Calu3 (cell line): Measurements from ENCODE around the gene ANTXR2. TPM values are rescaled to one million over a fixed set of nuclear protein-coding genes. Genes with fewer than 3 reads are reported as not detected.

Experiments used
- BruUV-seq: library from RNA; stranded (reverse); fragments of 400-500 nt; replicated peaks from 2 replicates; lab custom pipeline; 2021; lab: Mats Ljungman, UMichigan
- CTCF ChIA-PET: fragments of 300-600 bp; sonication (Branson Sonifier 250); formaldehyde crosslinking; loops from one replicate; lab custom pipeline; 2022; ENCODE audit warnings: antibody characterized with exemption; lab: Charles Lee
- DNase-seq: peaks from one replicate; pipeline ENCODE4 v3.0.0; 2022
- H3K27ac Mint-ChIP-seq: one replicate; pipeline ENCODE4 v1.8.0; 2022; ENCODE audit warnings: mixed read lengths; ENCODE audit not compliant: unreplicated experiment
- H3K27me3 Mint-ChIP-seq: one replicate; pipeline ENCODE4 v1.8.0; 2022; ENCODE audit warnings: mixed read lengths; ENCODE audit not compliant: unreplicated experiment
- H3K36me3 Mint-ChIP-seq: one replicate; pipeline ENCODE4 v1.8.0; 2022; ENCODE audit warnings: mild to moderate bottlenecking, moderate library complexity, mixed read lengths; ENCODE audit not compliant: insufficient read depth, unreplicated experiment
- H3K4me1 Mint-ChIP-seq: one replicate; pipeline ENCODE4 v1.8.0; 2022; ENCODE audit warnings: mild to moderate bottlenecking, low read depth, mixed read lengths; ENCODE audit not compliant: unreplicated experiment
- H3K4me3 Mint-ChIP-seq: one replicate; pipeline ENCODE4 v1.8.0; 2022; ENCODE audit warnings: mild to moderate bottlenecking, low read depth, moderate library complexity, mixed read lengths; ENCODE audit not compliant: unreplicated experiment
- H3K9me3 Mint-ChIP-seq: one replicate; pipeline ENCODE4 v1.8.0; 2022; ENCODE audit warnings: low read depth, mixed read lengths; ENCODE audit not compliant: unreplicated experiment
- CTCF ChIP-seq: fragments of 200-600 bp; IDR thresholded peaks from one replicate; pipeline ENCODE4 v1.8.0; 2022; ENCODE audit warnings: antibody characterized with exemption; ENCODE audit not compliant: unreplicated experiment
- intact Hi-C: fragments of 100-400 bp; cut with micrococcal nuclease; formaldehyde crosslinking; loops from one replicate; pipeline ENCODE4 v1.10.0; 2022; ENCODE audit not compliant: unreplicated experiment
- total RNA-seq: library from RNA; stranded (reverse); gene quantifications from 2 replicates; pipeline ENCODE4 v1.2.3, GENCODE V29; 2022

ANTXR2 gene
- total RNA-seq, 1 experiment from 2014 or later: 23.6 TPM

- no peak for DNase-seq
- CTCF ChIA-PET: no interaction called here
Observed at GRCh38 chr4:80008351-80008750, 64.7 kb downstream of the ANTXR2 start.

GRCh38 chr4:80007745-80008149 lies 65.3 kb downstream of the ANTXR2 start:
- no peaks in the 10 kb centered on the region for H3K4me1 Mint-ChIP-seq
- CTCF ChIA-PET: no interaction called here

More at GRCh38 chr4:80008351-80008750, 64.7 kb downstream of the ANTXR2 start:
- no peak for TF ChIP-seq CTCF
- Mint-ChIP-seq H3K27ac (no peak overlapping the region), H3K9me3 (peaks cover 2% of the 10 kb centered on the region), H3K4me3 (no peak overlapping the region), H3K27me3 (no peaks in the 10 kb centered on the region), H3K4me1 (no peaks in the 10 kb centered on the region), H3K36me3 (no peaks in the 10 kb centered on the region)
- intact Hi-C loops: no loop called here
- no TSS peak for BruUV-seq

GRCh38 chr4:80006935-80007744 lies 65.9 kb downstream of the ANTXR2 start:
- no TSS peak for BruUV-seq
- DNase-seq: no peak
- Mint-ChIP-seq H3K9me3 (peaks cover 2% of the 10 kb centered on the region), H3K36me3 (no peaks in the 10 kb centered on the region), H3K27me3 (no peaks in the 10 kb centered on the region), H3K4me1 (no peaks in the 10 kb centered on the region), H3K27ac (no peak overlapping the region), H3K4me3 (no peak overlapping the region)
- TF ChIP-seq CTCF: no peak
- intact Hi-C loops: no loop called here
- CTCF ChIA-PET: no interaction called here

More at GRCh38 chr4:80007745-80008149, 65.3 kb downstream of the ANTXR2 start:
- intact Hi-C loops: no loop called here
- no peak overlapping the region for H3K27ac Mint-ChIP-seq
- no peak overlapping the region for H3K4me3 Mint-ChIP-seq
- H3K27me3 Mint-ChIP-seq: no peaks in the 10 kb centered on the region
- peaks cover 2% of the 10 kb centered on the region for H3K9me3 Mint-ChIP-seq
- TF ChIP-seq CTCF: no peak
- no peaks in the 10 kb centered on the region for H3K36me3 Mint-ChIP-seq
- no peak for DNase-seq
- BruUV-seq: no TSS peak

DNA sequence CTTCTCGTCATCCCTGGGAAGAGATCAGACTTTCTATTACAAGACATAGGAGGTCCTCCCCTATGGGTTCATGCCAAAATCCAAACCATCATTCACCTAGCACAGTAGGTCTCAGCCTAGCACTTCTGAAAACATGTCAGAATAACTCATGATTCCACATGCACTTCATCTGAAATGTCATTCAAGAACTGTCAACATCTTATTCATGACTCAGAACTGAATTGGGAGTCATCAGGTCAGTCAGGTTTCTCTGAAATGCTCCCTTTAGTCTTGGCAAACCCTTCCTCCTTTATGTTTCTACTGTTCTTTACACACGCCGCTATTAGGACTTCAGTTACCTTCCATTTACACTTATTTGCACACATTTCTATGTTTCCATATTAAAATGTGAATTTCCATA lies 67.2 kb downstream of the ANTXR2 start:
- Mint-ChIP-seq H3K27ac (no peak overlapping the region), H3K9me3 (peaks cover 2% of the 10 kb centered on the region), H3K36me3 (no peaks in the 10 kb centered on the region), H3K4me3 (no peak overlapping the region), H3K4me1 (no peaks in the 10 kb centered on the region), H3K27me3 (no peaks in the 10 kb centered on the region)
- DNase-seq: no peak
- CTCF ChIA-PET: no interaction called here
- intact Hi-C loops: no loop called here
- no TSS peak for BruUV-seq
- TF ChIP-seq CTCF: no peak
